ENCODE measurements around the gene G3BP1. TPM values are rescaled to one million over a fixed set of nuclear protein-coding genes. Genes with fewer than 3 reads are reported as not detected.
"Not testable (repeated sequence)": the region's sequence is repeated elsewhere in the genome, so short reads cannot be mapped to it uniquely, and the experiment has no call there.

Gene G3BP1
- total RNA-seq, 1 donor from 2014 or later, result 144 TPM

- DNase-seq (ENCODE audit: low read depth), result no peak
These were observed 21.6 kb downstream of the G3BP1 start for GRCh38 chr5:151793358-151793757.

- no peak for DNase-seq (ENCODE audit: low read depth)
These were observed 23.7 kb downstream of the G3BP1 start for GRCh38 chr5:151795426-151795825.

GRCh38 chr5:151798674-151799073 is 26.9 kb downstream of the G3BP1 start:
- DNase-seq (ENCODE audit: low read depth), result peak; percentile 52

- no peak for DNase-seq (ENCODE audit: low read depth)
These were observed 27.7 kb downstream of the G3BP1 start for GRCh38 chr5:151799407-151799806.

GRCh38 chr5:151800532-151800931 is 28.8 kb downstream of the G3BP1 start:
- DNase-seq (ENCODE audit: low read depth), result no peak

GRCh38 chr5:151805414-151806223 is 33.9 kb downstream of the G3BP1 start:
- DNase-seq (ENCODE audit: low read depth), result peak; percentile 17

- DNase-seq (ENCODE audit: low read depth), result no peak
These were observed 36.9 kb downstream of the G3BP1 start for GRCh38 chr5:151808451-151809169.

- no peak for DNase-seq (ENCODE audit: low read depth)
These were observed 38.7 kb downstream of the G3BP1 start for GRCh38 chr5:151810449-151810848.

GRCh38 chr5:151810897-151811296 is 39.1 kb downstream of the G3BP1 start:
- no peak for DNase-seq (ENCODE audit: low read depth)

- peak; percentile 31 for DNase-seq (ENCODE audit: low read depth)
These were observed 40.0 kb downstream of the G3BP1 start for GRCh38 chr5:151811593-151812321.

GRCh38 chr5:151812757-151813309 is 41.1 kb downstream of the G3BP1 start:
- peak; percentile 48 for DNase-seq (ENCODE audit: low read depth)

GRCh38 chr5:151815051-151815450 is 43.3 kb downstream of the G3BP1 start:
- no peak for DNase-seq (ENCODE audit: low read depth)

GRCh38 chr5:151819830-151820229 is 48.1 kb downstream of the G3BP1 start:
- DNase-seq (ENCODE audit: low read depth), result no peak

- DNase-seq (ENCODE audit: low read depth), result no peak
These were observed 48.5 kb downstream of the G3BP1 start for GRCh38 chr5:151820271-151820670.

GRCh38 chr5:151820903-151821302 is 49.1 kb downstream of the G3BP1 start:
- no peak for DNase-seq (ENCODE audit: low read depth)

- no peak for DNase-seq (ENCODE audit: low read depth)
These were observed 50.4 kb downstream of the G3BP1 start for GRCh38 chr5:151822141-151822540.

- peak; percentile 78 for DNase-seq (ENCODE audit: low read depth)
These were observed 53.7 kb downstream of the G3BP1 start for GRCh38 chr5:151825445-151825844.

- no peak for DNase-seq (ENCODE audit: low read depth)
These were observed 57.6 kb downstream of the G3BP1 start for GRCh38 chr5:151829370-151829769.

GRCh38 chr5:151832843-151833242 is 61.1 kb downstream of the G3BP1 start:
- DNase-seq (ENCODE audit: low read depth), result not testable (repeated sequence)

GRCh38 chr5:151846765-151847164 is 75.0 kb downstream of the G3BP1 start:
- DNase-seq (ENCODE audit: low read depth), result no peak

GRCh38 chr5:151847871-151848270 is 76.1 kb downstream of the G3BP1 start:
- no peak for DNase-seq (ENCODE audit: low read depth)

- DNase-seq (ENCODE audit: low read depth), result no peak
These were observed 83.9 kb downstream of the G3BP1 start for GRCh38 chr5:151855701-151856100.

Data from myocyte (in vitro differentiated cells).